H1 (cell line): ENCODE measurements around the gene CADM1. TPM values are rescaled to one million over a fixed set of nuclear protein-coding genes. Genes with fewer than 3 reads are reported as not detected.

Experiments used
- CTCF ChIA-PET: fragments of 300-600 bp; sonication (Branson Sonifier 250); formaldehyde crosslinking; loops from one replicate; lab custom pipeline; 2021; ENCODE audit not compliant: partially characterized antibody; lab: Charles Lee
- POLR2A ChIA-PET: fragments of 300-600 bp; sonication (Branson Sonifier 250); formaldehyde crosslinking; loops from one replicate; lab custom pipeline; 2021; ENCODE audit warnings: inconsistent platforms; ENCODE audit not compliant: partially characterized antibody; lab: Charles Lee
- DNase-seq, 2 experiments: peaks; one replicate each; pipeline versions ENCODE4 v3.0.0 to v3.0.0-alpha.2; 2010 to 2022; ENCODE audit warnings: low spot score in 2 of 2, low read depth in 1 of 2, mixed read lengths in 1 of 2
- FAIRE-seq: peaks from 2 replicates; lab custom pipeline; 2011; peaks lifted over from hg19 to GRCh38; lab: Jason Lieb, UNC
- H2AFZ ChIP-seq: 2 replicates; pipeline ENCODE4 v1.8.1; 2012; ENCODE audit warnings: low read length, inconsistent platforms
- H2AK5ac ChIP-seq: 2 replicates; pipeline ENCODE4 v1.6.1; 2013; ENCODE audit warnings: low read depth, low read length
- H2BK120ac ChIP-seq: replicated peaks from 2 replicates; pipeline ENCODE3; 2013; ENCODE audit warnings: low read depth, low read length, inconsistent platforms
- H2BK12ac ChIP-seq: 2 replicates; pipeline ENCODE4 v1.6.1; 2013; ENCODE audit warnings: low read depth, low read length
- H2BK15ac ChIP-seq: 2 replicates; pipeline ENCODE4 v1.6.1; 2013; ENCODE audit warnings: low read length
- H2BK20ac ChIP-seq: 2 replicates; pipeline ENCODE4 v1.6.1; 2013; ENCODE audit warnings: low read length
- H2BK5ac ChIP-seq: 2 replicates; pipeline ENCODE4 v1.6.1; 2013; ENCODE audit warnings: low read depth, low read length
- H3K14ac ChIP-seq: 2 replicates; pipeline ENCODE4 v1.6.1; 2013; ENCODE audit warnings: inconsistent platforms; ENCODE audit not compliant: insufficient read length
- H3K18ac ChIP-seq: 2 replicates; pipeline ENCODE4 v1.6.1; 2013; ENCODE audit warnings: low read length; ENCODE audit errors: extremely low read depth
- H3K23ac ChIP-seq: 2 replicates; pipeline ENCODE4 v1.6.1; 2013; ENCODE audit warnings: inconsistent platforms; ENCODE audit not compliant: insufficient read length
- H3K23me2 ChIP-seq: 2 replicates; pipeline ENCODE4 v1.6.1; 2013; ENCODE audit warnings: low read depth, low read length
- H3K27ac ChIP-seq: 2 replicates; pipeline ENCODE4 v1.6.1; 2011; ENCODE audit warnings: low read depth, low read length, inconsistent platforms
- H3K27me3 ChIP-seq, 4 experiments: replicated peaks in 1 of 4; 1 replicate in 1 of 4; 2 replicates in 3 of 4; pipeline versions ENCODE4 v1.6.1 to v1.8.1; 2011 to 2013; ENCODE audit warnings: low read length in 3 of 4, mild to moderate bottlenecking in 3 of 4, inconsistent platforms in 2 of 4, mixed read lengths in 2 of 4, moderate library complexity in 1 of 4; ENCODE audit not compliant: control insufficient read depth in 3 of 4, insufficient read depth in 3 of 4; ENCODE audit errors: extremely low read depth in 1 of 4
- H3K36me3 ChIP-seq, 4 experiments: 2 replicates each; pipeline versions ENCODE4 v1.6.1 to v1.8.1; 2011 to 2013; ENCODE audit warnings: mild to moderate bottlenecking in 4 of 4, low read length in 3 of 4, moderate library complexity in 2 of 4, control low read depth in 1 of 4, inconsistent platforms in 1 of 4; ENCODE audit not compliant: insufficient read depth in 4 of 4, control insufficient read depth in 2 of 4
- H3K4ac ChIP-seq: replicated peaks from 2 replicates; pipeline ENCODE3; 2013; ENCODE audit warnings: low read length, low read depth, mixed read lengths, inconsistent platforms; ENCODE audit not compliant: insufficient read length
- H3K4me1 ChIP-seq, 4 experiments: replicated peaks in 1 of 4; 1 replicate in 1 of 4; 2 replicates in 3 of 4; pipeline versions ENCODE4 v1.6.1 to v1.8.1; 2011 to 2013; ENCODE audit warnings: low read length in 3 of 4, inconsistent platforms in 2 of 4, mixed read lengths in 1 of 4; ENCODE audit not compliant: insufficient read depth in 4 of 4, control insufficient read depth in 3 of 4
- H3K4me2 ChIP-seq, 2 experiments: 2 replicates each; pipeline versions ENCODE4 v1.6.1 to v1.8.1; 2011 to 2013; ENCODE audit warnings: low read depth in 2 of 2, low read length in 2 of 2, control low read depth in 1 of 2, inconsistent platforms in 1 of 2, mild to moderate bottlenecking in 1 of 2; ENCODE audit not compliant: insufficient read depth in 1 of 2
- H3K4me3 ChIP-seq, 4 experiments: fragments of 200-600, 300-600 bp in 1 of 4; sonication (generic), shearing (Covaris generic), sonication (Bioruptor Twin) in 1 of 4; 2 replicates each; pipeline versions ENCODE4 v1.5.1 to v1.8.1; 2011 to 2016; ENCODE audit warnings: low read length in 4 of 4, low read depth in 3 of 4, control low read depth in 2 of 4, inconsistent platforms in 2 of 4, mild to moderate bottlenecking in 2 of 4, mixed read lengths in 1 of 4, moderate library complexity in 1 of 4; ENCODE audit not compliant: insufficient read depth in 2 of 4; ENCODE audit errors: extremely low read depth in 1 of 4
- H3K56ac ChIP-seq: replicated peaks from 2 replicates; pipeline ENCODE3; 2013; ENCODE audit warnings: low read depth, mild to moderate bottlenecking, mixed read lengths, low read length, inconsistent platforms; ENCODE audit not compliant: insufficient read length
- H3K79me1 ChIP-seq: 2 replicates; pipeline ENCODE4 v1.6.1; 2013; ENCODE audit warnings: low read depth, low read length, control low read depth
- H3K79me2 ChIP-seq, 2 experiments: 2 replicates each; pipeline versions ENCODE4 v1.6.1 to v1.8.1; 2012 to 2013; ENCODE audit warnings: low read length in 2 of 2, mild to moderate bottlenecking in 2 of 2, inconsistent platforms in 1 of 2; ENCODE audit not compliant: insufficient read depth in 2 of 2, control insufficient read depth in 1 of 2
- H3K9ac ChIP-seq, 4 experiments: replicated peaks in 1 of 4; 1 replicate in 1 of 4; 2 replicates in 3 of 4; pipeline versions ENCODE4 v1.6.1 to v1.8.1; 2011 to 2013; ENCODE audit warnings: low read depth in 3 of 4, low read length in 3 of 4, control low read depth in 2 of 4, mild to moderate bottlenecking in 2 of 4, moderate library complexity in 2 of 4, inconsistent platforms in 1 of 4; ENCODE audit errors: extremely low read depth in 1 of 4
- H3K9me3 ChIP-seq, 2 experiments: 2 replicates each; pipeline versions ENCODE4 v1.6.1 to v1.8.1; 2012 to 2013; ENCODE audit warnings: mild to moderate bottlenecking in 2 of 2, moderate library complexity in 2 of 2, control low read depth in 1 of 2, inconsistent platforms in 1 of 2, low read depth in 1 of 2, low read length in 1 of 2, mixed read lengths in 1 of 2; ENCODE audit not compliant: insufficient read depth in 2 of 2
- H4K20me1 ChIP-seq, 2 experiments: replicated peaks in 1 of 2; 2 replicates each; pipeline versions ENCODE3 to v1.8.1; 2011 to 2013; ENCODE audit warnings: inconsistent platforms in 2 of 2, low read length in 2 of 2, mild to moderate bottlenecking in 1 of 2; ENCODE audit not compliant: insufficient read depth in 2 of 2, control insufficient read depth in 1 of 2
- H4K5ac ChIP-seq: 2 replicates; pipeline ENCODE4 v1.6.1; 2013; ENCODE audit warnings: low read length, low read depth, mixed read lengths, inconsistent platforms; ENCODE audit not compliant: insufficient read length
- H4K8ac ChIP-seq: 2 replicates; pipeline ENCODE4 v1.8.0; 2013; ENCODE audit warnings: mild to moderate bottlenecking, moderate library complexity, low read length, inconsistent platforms; ENCODE audit not compliant: insufficient read depth; ENCODE audit errors: extremely low read depth
- H4K91ac ChIP-seq: replicated peaks from 2 replicates; pipeline ENCODE3; 2013; ENCODE audit warnings: low read length, mixed read lengths, inconsistent platforms; ENCODE audit not compliant: insufficient read length
- ATF3 ChIP-seq: IDR thresholded peaks from 2 replicates; pipeline ENCODE4 v1.6.1; 2011; ENCODE audit warnings: low read depth, mild to moderate bottlenecking, low read length; ENCODE audit not compliant: insufficient read depth
- CEBPB ChIP-seq: IDR thresholded peaks from 2 replicates; pipeline ENCODE4 v1.6.1; 2012; ENCODE audit warnings: low read depth, low read length
- GTF2F1 ChIP-seq: IDR thresholded peaks from 2 replicates; pipeline ENCODE4 v1.6.1; 2012; ENCODE audit warnings: low read depth, low read length, improper control_type of control experiment, borderline replicate concordance
- KDM5A ChIP-seq: fragments of 200-600 bp; IDR thresholded peaks from 2 replicates; pipeline ENCODE4 v1.7.1; 2012; ENCODE audit warnings: mild to moderate bottlenecking, low read length, inconsistent platforms, mixed read lengths
- POLR2A ChIP-seq, 2 experiments: IDR thresholded peaks; 1 replicate in 1 of 2; 2 replicates in 1 of 2; pipeline ENCODE4 v1.6.1; 2011; ENCODE audit warnings: low read depth in 2 of 2, low read length in 2 of 2, mild to moderate bottlenecking in 2 of 2; ENCODE audit errors: control extremely low read depth in 1 of 2
- POLR2AphosphoS5 ChIP-seq: IDR thresholded peaks from 2 replicates; pipeline ENCODE4 v1.6.1; 2011; ENCODE audit warnings: low read depth, low read length
- POU5F1 ChIP-seq: IDR thresholded peaks from 2 replicates; pipeline ENCODE4 v1.6.1; 2011; ENCODE audit warnings: low read depth, mild to moderate bottlenecking, low read length, moderate library complexity
- SIN3A ChIP-seq, 2 experiments: IDR thresholded peaks in 1 of 2; conservative IDR thresholded peaks in 1 of 2; 2 replicates each; pipeline ENCODE4 v1.6.1; 2011 to 2012; ENCODE audit warnings: low read length in 2 of 2, improper control_type of control experiment in 1 of 2, low read depth in 1 of 2, mild to moderate bottlenecking in 1 of 2
- SUZ12 ChIP-seq: fragments of 200-600 bp; sonication (generic); IDR thresholded peaks from 2 replicates; pipeline ENCODE4 v1.6.1; 2012; ENCODE audit warnings: mild to moderate bottlenecking, inconsistent platforms, low read length, moderate library complexity, mixed read lengths
- TAF1 ChIP-seq: IDR thresholded peaks from 2 replicates; pipeline ENCODE4 v1.6.1; 2011; ENCODE audit warnings: mild to moderate bottlenecking, low read depth, low read length
- USF2 ChIP-seq: IDR thresholded peaks from 2 replicates; pipeline ENCODE4 v1.6.1; 2011; ENCODE audit warnings: low read length, improper control_type of control experiment
- WGBS, 2 experiments: shearing (Covaris generic) in 1 of 2; methylation state at CpG; one replicate each; pipeline versions ENCODE4 v1.1.6 to v1.1.7; 2013 to 2015; ENCODE audit warnings: low lambda C conversion rate in 2 of 2, mixed read lengths in 2 of 2, inconsistent platforms in 1 of 2, low coverage in 1 of 2, missing lambda C conversion rate in 1 of 2; ENCODE audit not compliant: insufficient replicate concordance in 2 of 2, insufficient coverage in 1 of 2, insufficient read length in 1 of 2; ENCODE audit errors: extremely low coverage in 1 of 2, missing lambda C conversion rate in 1 of 2; 5-methylcytosine and 5-hydroxymethylcytosine counted together
- polyA plus RNA-seq, 7 experiments: library from polyadenylated mRNA; depleted of rRNA in 3 of 7; stranded (reverse) in 5 of 7; unstranded in 2 of 7; fragments of >200 nt in 5 of 7; fragments of 200-250 nt in 2 of 7; gene quantifications; 1 replicate in 5 of 7; 2 replicates in 1 of 7; 4 replicates in 1 of 7; pipeline versions ENCODE4 v1.2.1 to v1.2.3, GENCODE V29; 2011 to 2013; ENCODE audit warnings: missing spikeins in 2 of 7, mixed read lengths in 2 of 7
- total RNA-seq: library from RNA; stranded (reverse); fragmentation: NEBNext Ultra II Directional; extraction: Animal tissue kit (Norgen Biotek cat#: 25700); gene quantifications from 2 replicates; pipeline ENCODE4 v1.2.1, GENCODE V29; 2021

The CADM1 gene
- total and polyA plus RNA-seq, 2 of the 8 experiments (the other 6 are each of a cell fraction or from before 2014, with no cell fraction given) = 8.3 to 25.3 TPM

- H3K14ac ChIP-seq = no peak overlapping the region
- no peak overlapping the region for H4K91ac ChIP-seq
- H3K36me3 ChIP-seq = no peaks in the 10 kb centered on the region
- no peak overlapping the region for H2BK15ac ChIP-seq
- H3K79me1 ChIP-seq = no peaks in the 10 kb centered on the region; the same call in 1 of the 2 replicates
- no peak for DNase-seq
- H3K4me2 ChIP-seq = no peak overlapping the region
- no peak overlapping the region for H4K8ac ChIP-seq
- no peak overlapping the region for H2BK20ac ChIP-seq
- no peak overlapping the region for H3K56ac ChIP-seq
- H3K27me3 ChIP-seq = no peaks in the 10 kb centered on the region
- H2AK5ac ChIP-seq = no peak overlapping the region
- H2AFZ ChIP-seq = no peak overlapping the region
- H3K4me1 ChIP-seq = no peaks in the 10 kb centered on the region
- no peaks in the 10 kb centered on the region for H3K9me3 ChIP-seq
- no peak overlapping the region for H3K23ac ChIP-seq
- TF ChIP-seq TAF1 (no peak), KDM5A (no peak), USF2 (no peak), SUZ12 (no peak), ATF3 (no peak), GTF2F1 (no peak), POLR2AphosphoS5 (no peak), CEBPB (no peak), SIN3A (conservative IDR thresholded peaks at IDR 0.05 in 1 of 2, IDR thresholded peaks at IDR 0.05 in 1 of 2; ENCODE audit: low read depth in 1 of 2, low read length in 2 of 2) (no peak), POLR2A (IDR thresholded peaks at IDR 0.05; ENCODE audit: control extremely low read depth in 1 of 2, low read depth in 2 of 2, low read length in 2 of 2) (no peak), POU5F1 (no peak)
- TF ChIP-seq, all 59 proteins: peak for 0
- H3K18ac ChIP-seq = no peak overlapping the region
- H2BK5ac ChIP-seq = no peak overlapping the region
- CTCF ChIA-PET = no interaction called here
- FAIRE-seq = no peak
- no peaks in the 10 kb centered on the region for H3K79me2 ChIP-seq
- no peak overlapping the region for H4K5ac ChIP-seq
- POLR2A ChIA-PET = no interaction called here
- no peak overlapping the region for H3K4ac ChIP-seq
- no peak overlapping the region for H2BK120ac ChIP-seq
- H3K4me3 ChIP-seq = no peak overlapping the region
- H3K27ac ChIP-seq = no peak overlapping the region
- no peak overlapping the region for H3K9ac ChIP-seq
- no peak overlapping the region for H2BK12ac ChIP-seq
- WGBS, 2 experiments = 100% methylated on average over 1 of the region's 1 CpG; no CpG with 5 or more reads in 1 of the 2 experiments
- H3K23me2 ChIP-seq = no peaks in the 10 kb centered on the region
- no peaks in the 10 kb centered on the region for H4K20me1 ChIP-seq
Observed at GRCh38 chr11:115306689-115307088, 197.5 kb downstream of the CADM1 start.
